Measurements from ENCODE around the gene VMA21.

Gene VMA21

DNA sequence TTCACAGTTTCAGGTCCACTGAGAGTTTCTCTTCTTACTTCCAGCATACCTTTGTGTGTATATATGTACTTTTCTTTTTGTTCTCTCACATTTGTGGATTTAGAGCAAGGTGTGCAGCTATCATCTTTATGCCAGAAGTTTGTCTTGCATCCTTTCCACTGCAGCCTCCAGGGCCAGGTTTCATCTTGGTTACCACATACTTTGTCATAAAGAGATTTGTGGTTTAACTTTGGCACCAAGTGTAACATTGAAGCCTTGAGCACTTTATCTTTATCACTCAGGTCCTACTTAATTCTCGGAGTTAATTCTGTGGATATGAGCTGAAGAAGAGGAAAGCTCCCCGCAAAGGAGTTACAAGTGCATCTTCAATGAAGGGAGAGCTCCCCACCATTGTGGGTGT is 31.4 kb upstream of the VMA21 start:
- TF ChIP-seq TCF12 (IDR thresholded peaks at IDR 0.05; ENCODE audit: low read depth) (no peak), TEAD4 (IDR thresholded peaks at IDR 0.05) (no peak), TAF1 (IDR thresholded peaks at IDR 0.05; ENCODE audit: low read depth) (no peak), RAD21 (IDR thresholded peaks at IDR 0.05; ENCODE audit: low read depth) (no peak), YY1 (IDR thresholded peaks at IDR 0.05; ENCODE audit: low read depth) (no peak), EGR1 (IDR thresholded peaks at IDR 0.05) (no peak), CREB1 (IDR thresholded peaks at IDR 0.05; ENCODE audit: low read depth) (no peak)
- TF ChIP-seq, protein P1, sequence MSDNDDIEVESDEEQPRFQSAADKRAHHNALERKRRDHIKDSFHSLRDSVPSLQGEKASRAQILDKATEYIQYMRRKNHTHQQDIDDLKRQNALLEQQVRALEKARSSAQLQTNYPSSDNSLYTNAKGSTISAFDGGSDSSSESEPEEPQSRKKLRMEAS (IDR thresholded peaks at IDR 0.05): no peak

- TF ChIP-seq REST (IDR thresholded peaks at IDR 0.05; ENCODE audit: low read depth) (no peak), EP300 (IDR thresholded peaks at IDR 0.05; ENCODE audit: borderline replicate concordance) (no peak), ZBTB7A (IDR thresholded peaks at IDR 0.05; ENCODE audit: low read depth) (no peak), NFIC (IDR thresholded peaks at IDR 0.05) (no peak), YY1 (IDR thresholded peaks at IDR 0.05; ENCODE audit: low read depth) (no peak), TEAD4 (IDR thresholded peaks at IDR 0.05) (no peak), FOXM1 (IDR thresholded peaks at IDR 0.05; ENCODE audit: borderline replicate concordance, low read depth) (no peak), EGR1 (IDR thresholded peaks at IDR 0.05) (no peak), CREB1 (IDR thresholded peaks at IDR 0.05; ENCODE audit: low read depth) (no peak), RAD21 (IDR thresholded peaks at IDR 0.05; ENCODE audit: low read depth) (no peak), TAF1 (IDR thresholded peaks at IDR 0.05; ENCODE audit: low read depth) (no peak), TCF12 (IDR thresholded peaks at IDR 0.05; ENCODE audit: low read depth) (no peak), CEBPB (IDR thresholded peaks at IDR 0.05) (no peak)
- TF ChIP-seq, protein P1 (IDR thresholded peaks at IDR 0.05): no peak
- TF ChIP-seq, protein P2, sequence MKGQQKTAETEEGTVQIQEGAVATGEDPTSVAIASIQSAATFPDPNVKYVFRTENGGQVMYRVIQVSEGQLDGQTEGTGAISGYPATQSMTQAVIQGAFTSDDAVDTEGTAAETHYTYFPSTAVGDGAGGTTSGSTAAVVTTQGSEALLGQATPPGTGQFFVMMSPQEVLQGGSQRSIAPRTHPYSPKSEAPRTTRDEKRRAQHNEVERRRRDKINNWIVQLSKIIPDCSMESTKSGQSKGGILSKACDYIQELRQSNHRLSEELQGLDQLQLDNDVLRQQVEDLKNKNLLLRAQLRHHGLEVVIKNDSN (IDR thresholded peaks at IDR 0.05): no peak
Measured at GRCh38 chrX:151370906-151371305, 26.1 kb upstream of the VMA21 start.

- TF ChIP-seq NFIC (IDR thresholded peaks at IDR 0.05) (no peak), YY1 (IDR thresholded peaks at IDR 0.05; ENCODE audit: low read depth) (no peak), TAF1 (IDR thresholded peaks at IDR 0.05; ENCODE audit: low read depth) (no peak), ZBTB7A (IDR thresholded peaks at IDR 0.05; ENCODE audit: low read depth) (no peak), TEAD4 (IDR thresholded peaks at IDR 0.05) (no peak), RAD21 (IDR thresholded peaks at IDR 0.05; ENCODE audit: low read depth) (no peak), TCF12 (IDR thresholded peaks at IDR 0.05; ENCODE audit: low read depth) (no peak), CREB1 (IDR thresholded peaks at IDR 0.05; ENCODE audit: low read depth) (no peak), REST (IDR thresholded peaks at IDR 0.05; ENCODE audit: low read depth) (no peak), FOXM1 (IDR thresholded peaks at IDR 0.05; ENCODE audit: borderline replicate concordance, low read depth) (no peak)
- TF ChIP-seq, protein P1 (IDR thresholded peaks at IDR 0.05): no peak
Measured at GRCh38 chrX:151384807-151385206, 12.2 kb upstream of the VMA21 start.

DNA sequence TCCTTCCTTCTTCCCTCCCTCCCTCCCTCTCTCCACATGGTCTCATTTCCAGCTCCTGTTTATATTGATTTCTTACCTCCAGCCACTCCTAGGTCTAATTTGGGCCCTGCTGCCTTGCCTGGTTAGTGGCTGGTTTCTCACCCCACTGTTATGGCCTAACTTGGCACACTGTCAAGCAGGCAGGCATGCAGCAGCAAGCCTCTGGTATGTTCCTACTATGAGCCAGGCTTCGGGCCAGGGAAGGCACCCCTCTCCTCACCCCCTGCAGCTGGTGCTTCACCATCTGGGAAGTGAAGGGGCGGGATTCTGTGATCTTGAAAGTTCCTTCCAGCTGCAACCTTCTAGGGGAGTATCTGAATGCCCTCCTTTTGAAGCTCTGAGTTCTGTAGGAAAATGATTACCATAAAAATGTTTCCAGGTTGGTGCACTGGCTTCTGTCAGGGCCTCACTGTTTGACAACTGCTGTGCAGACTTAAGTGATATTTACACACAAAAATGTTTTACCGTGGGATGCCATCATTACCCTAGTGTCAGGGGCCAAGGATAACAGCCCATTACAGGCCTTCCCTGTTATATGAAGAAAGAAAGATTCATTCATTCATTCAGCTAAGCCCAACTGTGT is 10.1 kb upstream of the VMA21 start:
- TF ChIP-seq RAD21 (IDR thresholded peaks at IDR 0.05; ENCODE audit: low read depth): no peak
- TF ChIP-seq REST (IDR thresholded peaks at IDR 0.05; ENCODE audit: low read depth): no peak
- no peak for TF ChIP-seq CREB1 (IDR thresholded peaks at IDR 0.05; ENCODE audit: low read depth)
- TF ChIP-seq, protein P1 (IDR thresholded peaks at IDR 0.05): no peak
- TF ChIP-seq FOXM1 (IDR thresholded peaks at IDR 0.05; ENCODE audit: borderline replicate concordance, low read depth): no peak
- TF ChIP-seq EP300 (IDR thresholded peaks at IDR 0.05; ENCODE audit: borderline replicate concordance): no peak
- TF ChIP-seq TEAD4 (IDR thresholded peaks at IDR 0.05): no peak
- no peak for TF ChIP-seq ZBTB7A (IDR thresholded peaks at IDR 0.05; ENCODE audit: low read depth)
- no peak for TF ChIP-seq CEBPB (IDR thresholded peaks at IDR 0.05)
- TF ChIP-seq YY1 (IDR thresholded peaks at IDR 0.05; ENCODE audit: low read depth): no peak
- TF ChIP-seq, protein P2 (IDR thresholded peaks at IDR 0.05): no peak
- no peak for TF ChIP-seq EGR1 (IDR thresholded peaks at IDR 0.05)
- no peak for TF ChIP-seq NFIC (IDR thresholded peaks at IDR 0.05)
- no peak for TF ChIP-seq TAF1 (IDR thresholded peaks at IDR 0.05; ENCODE audit: low read depth)
- no peak for TF ChIP-seq TCF12 (IDR thresholded peaks at IDR 0.05; ENCODE audit: low read depth)
